GM21423 (cell line): ENCODE results near the gene GRM4.

Experiments
- ATAC-seq: cut with Tn5 transposase; IDR thresholded peaks from one replicate; pipeline ENCODE4 v1.9.1; 2021; ENCODE audit warnings: mild to moderate bottlenecking, moderate library complexity; ENCODE audit not compliant: unreplicated experiment

The GRM4 gene

GRCh38 chr6:34143196-34143883 is 2.5 kb downstream of the GRM4 start:
- ATAC-seq, result no peak

GRCh38 chr6:34142061-34142998 is 3.6 kb downstream of the GRM4 start:
- no peak for ATAC-seq

- no peak for ATAC-seq
These were observed 5.8 kb downstream of the GRM4 start for GRCh38 chr6:34140075-34140474.

- ATAC-seq, result no peak
These were observed 6.9 kb downstream of the GRM4 start for GRCh38 chr6:34138914-34139510.

GRCh38 chr6:34138191-34138590 is 7.7 kb downstream of the GRM4 start:
- no peak for ATAC-seq

GRCh38 chr6:34135541-34135940 is 10.3 kb downstream of the GRM4 start:
- no peak for ATAC-seq

- ATAC-seq, result no peak
These were observed 13.3 kb downstream of the GRM4 start for GRCh38 chr6:34132486-34133185.

GRCh38 chr6:34131326-34132290 is 14.3 kb downstream of the GRM4 start:
- ATAC-seq, result no peak

GRCh38 chr6:34130862-34131261 is 15.0 kb downstream of the GRM4 start:
- no peak for ATAC-seq

- no peak for ATAC-seq
These were observed 16.1 kb downstream of the GRM4 start for GRCh38 chr6:34129753-34130152.

GRCh38 chr6:34128045-34128444 is 17.8 kb downstream of the GRM4 start:
- no peak for ATAC-seq

- no peak for ATAC-seq
These were observed 19.5 kb downstream of the GRM4 start for GRCh38 chr6:34126419-34126818.

- no peak for ATAC-seq
These were observed 19.9 kb downstream of the GRM4 start for GRCh38 chr6:34125939-34126338.

- ATAC-seq, result no peak
These were observed 24.8 kb downstream of the GRM4 start for GRCh38 chr6:34120953-34121675.

GRCh38 chr6:34115915-34116314 is 30.0 kb downstream of the GRM4 start:
- no peak for ATAC-seq

GRCh38 chr6:34115403-34115795 is 30.5 kb downstream of the GRM4 start:
- ATAC-seq, result no peak

GRCh38 chr6:34114695-34115402 is 31.0 kb downstream of the GRM4 start:
- ATAC-seq, result no peak

- ATAC-seq, result no peak
These were observed 32.4 kb downstream of the GRM4 start for GRCh38 chr6:34113532-34113931.

- ATAC-seq, result no peak
These were observed 33.8 kb downstream of the GRM4 start for GRCh38 chr6:34112126-34112525.
